HL-60/S4 treated with phorbol 12-myristate 13-acetate at 8.2 ng/mL for 4 days and 3 days (cell line): Measurements from ENCODE around the gene LIPG.

Source experiments
- in situ Hi-C: fragments of 300-500 bp; cut with MboI; formaldehyde crosslinking; loops from 2 replicates; pipeline ENCODE4 v1.15.0; 2022; ENCODE audit warnings: low sequenced_read_pairs

LIPG gene

DNA sequence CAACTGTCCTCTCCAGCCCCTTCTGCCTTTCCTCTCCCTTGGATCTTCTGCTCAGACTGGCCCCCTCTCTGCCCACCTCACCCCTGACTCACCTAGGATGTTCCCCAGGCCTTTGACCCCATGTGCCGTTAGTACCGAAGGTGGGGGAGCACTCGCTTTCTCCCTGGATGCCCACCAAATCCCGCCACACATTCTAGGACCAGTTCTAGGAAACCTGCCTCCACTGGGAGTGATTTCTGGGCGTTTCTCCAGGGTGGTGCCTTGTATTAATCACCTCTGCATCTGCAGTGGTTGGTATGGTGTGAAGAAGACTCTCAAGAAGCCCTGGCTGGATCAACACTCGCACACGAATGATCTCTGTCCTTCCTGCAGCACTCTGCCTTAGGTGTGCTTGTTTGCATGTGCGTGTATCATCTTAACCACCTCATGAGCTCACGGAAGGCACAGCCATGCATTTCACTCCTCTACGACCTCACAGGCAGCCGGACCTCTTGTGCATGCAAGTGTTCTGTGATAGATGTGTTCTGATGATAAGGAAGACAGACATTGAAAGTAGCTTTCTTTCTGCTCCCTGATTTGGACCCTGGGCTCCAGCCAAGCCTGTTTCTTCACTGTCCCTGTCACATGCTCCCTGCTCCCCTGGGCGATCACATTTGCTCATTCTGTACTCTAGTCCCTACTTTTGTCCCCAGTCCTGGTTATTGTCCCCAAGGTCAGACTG, 69.4 kb downstream of the LIPG start:
- in situ Hi-C loops, result no loop called here

DNA sequence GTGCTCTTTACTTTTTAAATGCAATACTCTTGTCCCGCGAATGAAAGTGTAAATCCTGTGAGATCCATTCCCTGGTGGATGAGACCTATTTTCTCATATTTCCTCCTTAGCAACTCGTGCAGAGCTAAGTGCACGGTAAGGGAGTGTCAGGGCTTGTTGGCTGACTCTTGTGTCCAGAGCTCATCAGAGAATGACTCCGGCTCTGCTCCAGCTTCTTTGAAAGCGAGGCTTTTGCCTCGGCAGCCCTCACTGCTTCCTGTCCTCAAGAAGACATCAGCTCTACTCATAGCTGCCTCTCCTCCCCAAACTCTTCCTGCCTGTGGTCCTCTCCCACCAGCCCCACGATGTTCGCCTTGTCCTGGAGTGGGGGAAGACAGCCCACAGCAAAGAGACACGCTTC, 70.7 kb downstream of the LIPG start:
- in situ Hi-C loops, result no loop called here

DNA sequence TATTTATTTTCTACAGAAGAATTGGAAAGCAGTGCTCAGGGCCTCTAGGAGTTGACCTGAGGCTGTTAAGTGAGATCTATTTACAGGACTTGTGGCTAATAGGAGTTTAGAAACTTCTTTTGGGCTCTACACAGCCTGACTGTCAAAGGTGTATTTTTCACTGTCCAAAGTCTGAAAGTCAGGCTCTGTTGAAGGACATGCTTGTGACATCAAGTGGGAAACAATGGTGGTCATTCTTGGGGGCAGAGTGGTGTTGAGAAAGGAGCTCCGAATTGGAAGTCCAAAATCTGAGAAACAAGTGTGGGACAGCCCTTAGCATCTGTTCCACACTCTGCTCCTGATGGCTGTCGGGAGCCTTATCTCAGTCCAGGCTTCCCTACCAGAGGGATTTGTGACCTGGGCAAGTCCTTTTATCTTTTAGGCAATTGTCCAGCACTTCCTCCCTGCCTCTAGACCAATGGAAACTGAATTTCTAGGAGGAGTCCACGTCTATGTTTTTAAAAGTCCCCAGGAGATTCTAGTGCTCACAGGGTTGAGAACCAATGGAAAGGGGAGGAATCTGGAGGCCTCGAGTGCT, 76.4 kb downstream of the LIPG start:
- in situ Hi-C loops, result no loop called here

GRCh38 chr18:49638891-49639557, 77.2 kb downstream of the LIPG start:
- in situ Hi-C loops, result no loop called here

DNA sequence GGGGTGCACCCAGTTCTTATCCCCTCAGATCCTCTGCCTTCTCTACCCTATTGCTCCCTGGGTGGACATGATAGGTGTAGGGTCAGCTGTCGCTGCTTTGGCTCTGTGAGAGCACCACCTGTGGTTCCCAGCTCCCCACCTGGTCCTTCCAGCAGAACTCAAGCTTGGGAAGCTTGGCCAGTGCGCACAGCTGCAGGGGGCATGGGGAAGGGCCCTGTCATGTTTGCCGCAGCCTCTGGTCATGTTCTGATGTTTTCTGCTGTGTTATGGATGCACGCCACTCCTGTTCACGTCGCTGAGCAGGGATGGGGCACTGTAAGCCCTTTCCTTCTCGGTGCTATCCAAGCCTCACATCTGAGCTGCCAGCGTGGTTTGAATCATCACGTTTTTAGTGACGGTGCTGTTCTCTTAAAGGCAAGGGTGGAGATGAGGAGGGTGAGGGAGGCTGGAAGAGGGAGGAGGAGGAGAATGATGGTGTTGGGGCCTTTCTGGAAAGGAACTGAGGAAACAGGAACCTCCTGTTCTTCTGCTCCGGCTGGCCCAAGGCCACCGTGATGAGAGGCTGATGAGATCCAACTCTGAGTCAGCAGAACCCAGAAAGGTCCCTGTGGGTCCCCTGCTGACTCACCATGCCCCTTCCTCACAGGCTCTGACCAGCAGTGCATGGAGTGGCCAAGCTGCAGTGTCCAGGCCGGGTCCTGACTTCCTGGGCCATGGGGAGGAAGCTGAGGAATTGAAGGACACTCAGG, 78.0 kb downstream of the LIPG start:
- in situ Hi-C loops, result no loop called here

- in situ Hi-C loops, result no loop called here
Observed at GRCh38 chr18:49640741-49641140, 78.9 kb downstream of the LIPG start.

DNA sequence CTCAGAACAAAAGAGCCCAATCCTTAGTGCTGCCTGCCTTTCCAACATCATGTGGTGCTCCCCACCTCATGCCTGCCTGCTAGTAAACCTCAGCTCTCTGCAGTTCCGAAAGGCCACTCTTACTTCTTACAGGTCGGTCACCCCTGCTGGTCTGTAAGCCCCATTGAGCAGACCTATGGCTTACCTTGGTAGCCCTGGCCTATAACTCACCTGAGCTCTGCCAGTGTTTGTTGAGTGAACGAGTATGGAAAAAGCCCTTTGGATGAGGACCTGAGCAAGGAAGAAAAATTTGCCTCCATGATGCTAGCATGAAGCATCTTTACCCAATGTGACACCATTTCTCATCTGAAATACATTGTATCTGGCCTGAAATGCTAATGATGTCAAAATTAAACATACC, 83.3 kb downstream of the LIPG start:
- in situ Hi-C loops, result no loop called here

DNA sequence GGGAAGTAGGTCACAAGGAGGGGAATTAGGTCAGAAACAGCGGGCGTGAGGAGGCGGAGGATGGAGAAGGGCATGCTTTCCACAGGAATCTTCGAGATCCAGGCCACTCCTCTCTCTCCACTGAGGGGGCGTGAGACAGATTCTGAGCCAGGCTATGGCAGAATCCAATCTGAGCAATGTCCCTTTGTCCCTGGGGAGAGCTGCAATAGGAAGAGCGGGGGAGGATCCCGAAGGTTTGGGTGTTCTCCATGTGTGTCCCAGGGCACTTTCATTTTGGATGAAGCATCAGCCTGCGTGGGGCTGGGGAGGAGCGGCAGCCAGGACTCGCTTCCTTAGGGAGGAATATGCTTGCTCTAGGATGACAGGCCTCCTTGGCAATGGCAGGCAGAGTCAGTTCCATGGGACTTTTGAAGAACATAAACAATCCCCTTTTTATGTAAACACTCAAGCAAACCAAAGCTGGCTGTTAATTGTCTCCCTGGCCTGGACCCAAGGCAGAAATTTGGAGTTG, 84.0 kb downstream of the LIPG start:
- in situ Hi-C loops, result no loop called here

- in situ Hi-C loops, result no loop called here
Observed at GRCh38 chr18:49646873-49647272, 85.0 kb downstream of the LIPG start.

GRCh38 chr18:49647496-49648168, 85.8 kb downstream of the LIPG start:
- in situ Hi-C loops, result no loop called here

DNA sequence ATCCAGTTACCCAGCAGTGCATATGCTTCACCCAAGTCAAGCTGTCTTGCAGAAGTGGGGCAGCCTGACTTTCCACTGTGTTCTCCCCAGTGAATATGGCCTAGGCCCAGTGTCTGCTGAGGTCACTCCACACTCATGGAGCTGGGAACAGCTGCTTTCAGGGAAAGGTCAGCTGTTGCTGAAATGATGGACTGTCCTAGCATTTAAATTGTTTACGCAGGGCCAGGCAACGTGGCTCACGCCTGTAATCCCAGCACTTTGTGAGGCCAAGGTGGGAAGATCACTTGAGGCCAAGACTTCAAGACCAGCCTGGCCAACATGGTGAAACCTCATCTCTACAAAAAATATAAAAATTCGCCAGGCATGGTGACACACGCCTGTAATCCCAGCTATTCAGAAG, 86.5 kb downstream of the LIPG start:
- in situ Hi-C loops, result no loop called here
